OCI-M2 (cell line): ENCODE data around the gene SH2D5.
"Not testable (repeated sequence)": the region's sequence is repeated elsewhere in the genome, so short reads cannot be mapped to it uniquely, and the experiment has no call there.

Experiments
- DNase-seq: peaks from one replicate; lab custom pipeline; 2025; ENCODE audit not compliant: unreplicated experiment; lab: John Stamatoyannopoulos, UW

SH2D5 gene

DNA sequence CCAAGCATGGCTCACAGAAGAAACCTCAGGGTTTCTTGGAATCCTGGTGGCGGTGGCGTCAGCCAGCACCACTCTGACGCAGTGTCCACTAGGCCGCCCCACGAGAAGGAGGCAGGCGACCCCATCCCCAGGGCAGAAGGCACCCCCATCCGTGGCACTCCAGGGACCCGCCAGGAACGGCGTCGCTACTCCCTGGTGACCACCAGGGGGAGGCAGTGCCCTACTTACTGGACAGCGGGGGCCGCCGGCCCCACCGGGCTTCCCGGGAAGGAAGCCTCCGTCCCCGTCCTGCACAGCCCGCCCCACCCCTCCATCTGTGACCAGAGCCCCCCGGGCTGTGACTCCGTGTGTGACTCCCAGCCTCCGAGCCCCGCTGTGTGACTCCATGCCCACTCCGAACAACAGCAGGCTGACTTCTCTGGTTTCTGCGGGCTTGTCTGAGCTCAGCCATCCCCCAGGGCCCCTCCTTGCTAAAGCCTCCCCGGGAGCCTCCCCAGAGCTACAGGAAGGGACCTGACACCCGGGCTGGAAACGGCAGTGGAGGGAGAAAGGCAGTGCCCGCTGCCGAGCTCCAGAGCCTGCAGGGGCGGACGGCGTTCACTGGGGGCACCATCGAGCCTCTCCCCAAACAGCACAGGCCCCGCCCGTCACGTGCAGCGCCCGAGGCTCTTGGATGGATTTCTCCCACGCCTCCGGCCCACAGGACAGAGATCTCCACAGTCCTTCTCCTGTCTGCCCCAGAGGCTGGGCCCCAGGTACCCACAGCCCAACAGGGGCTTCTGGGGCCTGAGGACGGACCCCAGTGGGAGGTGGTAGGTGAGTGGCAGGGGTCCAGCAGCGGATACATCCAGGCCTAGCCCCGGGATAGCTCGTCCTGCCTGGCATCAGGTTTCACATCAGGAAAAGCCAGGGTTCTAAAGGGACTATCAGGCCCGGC is 35.8 kb downstream of the SH2D5 start:
- DNase-seq = peak; percentile 38

DNA sequence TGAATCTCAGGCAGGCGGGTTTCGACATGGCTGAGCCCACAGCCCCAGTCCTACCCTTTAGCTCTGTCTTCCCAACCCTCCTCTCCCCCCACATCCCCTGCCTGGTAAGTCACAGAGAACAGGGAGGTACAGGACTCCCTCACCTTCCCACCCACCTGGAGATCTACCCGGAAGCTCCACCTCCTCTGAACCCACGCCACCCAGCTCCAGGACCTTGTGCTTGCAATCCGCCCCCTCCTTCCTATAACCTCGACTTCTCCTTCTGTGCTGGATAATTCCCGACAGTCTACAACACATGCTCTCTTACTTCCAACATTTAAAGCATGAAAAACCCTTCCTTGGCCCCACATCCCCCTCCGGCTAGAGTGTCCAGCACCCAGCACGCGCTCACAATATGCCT is 37.0 kb downstream of the SH2D5 start:
- DNase-seq = no peak

DNA sequence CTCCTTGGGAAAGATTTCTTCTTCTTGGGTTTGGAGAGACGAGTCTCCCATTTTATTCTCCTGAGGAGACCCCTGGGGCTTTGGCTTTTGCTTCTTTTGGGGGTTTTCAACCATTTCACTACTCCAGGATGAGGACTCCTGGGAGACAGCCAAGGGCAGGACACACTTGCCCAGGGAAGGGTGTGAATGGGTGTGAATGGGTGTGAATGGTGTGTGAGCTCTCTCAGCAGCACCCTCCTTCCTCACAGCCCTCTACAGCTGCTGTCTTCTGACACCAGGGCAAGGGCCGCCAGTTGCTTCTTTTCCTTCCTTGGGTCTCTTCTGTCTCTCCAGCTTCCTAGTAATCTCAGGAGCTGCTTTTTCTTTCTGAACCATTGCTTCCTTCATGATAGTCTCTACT is 38.9 kb downstream of the SH2D5 start:
- DNase-seq = no peak

DNA sequence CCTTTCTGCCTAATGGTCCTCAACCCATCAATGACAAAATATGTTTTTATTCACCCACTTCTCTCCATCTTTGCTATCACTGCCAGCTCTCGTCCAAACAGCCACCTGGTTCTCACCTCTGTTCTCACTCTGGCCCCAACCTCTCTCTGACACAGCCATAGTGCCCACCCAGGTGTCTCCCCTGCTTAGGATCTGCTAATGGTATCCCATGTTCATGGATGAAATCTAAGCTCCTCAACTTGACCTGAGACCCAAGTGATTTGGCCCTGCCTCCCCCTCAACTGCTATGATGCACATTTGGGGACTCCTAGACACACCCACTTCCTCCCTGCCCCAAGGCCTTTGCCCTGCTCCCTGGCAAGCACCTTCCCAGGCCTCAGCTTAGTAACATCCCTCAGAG is 40.6 kb downstream of the SH2D5 start:
- no peak for DNase-seq

DNA sequence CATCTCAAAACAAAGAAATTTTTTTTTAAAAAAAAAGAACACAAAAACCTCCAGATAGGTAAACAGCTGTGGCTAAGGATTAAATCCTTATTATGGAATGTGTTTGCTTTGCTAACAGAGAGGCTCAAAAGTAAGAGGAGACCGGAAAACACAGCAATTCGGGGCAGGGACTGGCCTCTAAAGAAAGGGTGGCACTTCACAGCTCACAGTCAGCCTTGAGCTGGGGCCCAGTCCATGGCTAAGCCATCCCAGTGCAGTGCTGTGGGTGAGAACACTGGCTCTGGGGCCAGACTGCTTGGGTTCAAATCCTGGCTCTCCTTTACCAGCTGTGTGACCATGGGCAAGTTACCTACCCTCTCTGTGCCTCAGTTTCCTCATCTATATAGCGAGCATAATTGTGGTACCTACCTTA is 42.9 kb downstream of the SH2D5 start:
- DNase-seq = no peak

DNA sequence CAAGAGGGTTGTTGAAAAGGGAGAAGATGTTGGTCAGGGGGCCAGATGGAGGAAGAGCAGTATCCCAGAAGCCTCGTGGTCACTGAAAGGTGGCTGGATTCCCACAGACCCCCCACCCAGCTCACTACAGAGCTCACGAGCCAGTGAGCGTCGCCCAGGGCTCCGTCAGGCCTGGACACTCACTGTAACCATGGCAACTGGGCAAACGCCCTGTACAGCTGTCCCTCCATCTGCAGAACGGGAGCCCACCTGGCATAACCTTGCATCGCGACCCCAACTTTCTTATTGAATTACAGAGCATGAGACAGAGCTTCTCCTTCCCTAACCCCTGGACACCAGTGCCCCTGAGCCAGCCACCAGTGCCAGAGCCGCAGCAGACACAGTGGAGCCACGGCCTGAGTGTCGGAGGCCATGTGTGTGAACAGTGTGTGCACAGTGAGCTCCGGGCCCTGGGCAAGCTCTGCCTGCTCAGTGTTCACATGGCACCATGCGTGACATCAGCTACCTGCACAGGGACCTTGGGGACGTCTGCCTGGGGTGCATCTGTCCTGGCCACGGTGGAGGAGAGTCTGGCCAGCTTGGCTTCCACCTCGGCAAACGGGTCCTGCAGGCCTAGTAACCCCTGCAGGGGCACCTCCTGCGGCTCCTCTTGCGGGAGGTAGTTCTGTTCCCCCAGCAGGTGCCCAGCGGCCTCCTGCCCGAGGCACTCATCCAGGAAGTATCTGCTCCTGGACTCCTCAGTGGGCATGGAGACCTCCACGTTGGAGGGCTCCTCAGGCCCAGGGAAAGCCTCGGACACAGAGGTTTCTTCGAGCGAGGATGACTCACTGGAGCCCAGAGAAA is 45.4 kb downstream of the SH2D5 start:
- DNase-seq = no peak

DNA sequence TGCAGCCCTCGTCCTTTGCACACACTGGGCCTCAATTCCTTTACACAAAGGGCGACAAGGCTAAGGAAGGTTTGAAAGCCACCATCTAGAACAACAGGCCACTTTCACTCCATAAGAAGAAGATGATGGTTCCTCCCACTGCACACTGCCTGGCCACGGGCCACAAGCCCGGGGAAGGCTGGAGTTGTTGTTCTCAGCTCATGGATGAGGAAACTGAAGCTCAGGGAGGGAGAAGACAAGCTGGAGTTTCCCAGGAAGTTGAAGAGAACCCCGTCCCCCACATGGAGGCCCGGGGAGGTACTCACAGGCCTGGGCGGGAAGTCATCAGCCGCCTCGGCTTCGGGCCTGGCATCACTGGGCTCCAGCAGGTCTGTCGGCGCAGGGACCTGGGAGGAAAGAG is 46.8 kb downstream of the SH2D5 start:
- no peak for DNase-seq

DNA sequence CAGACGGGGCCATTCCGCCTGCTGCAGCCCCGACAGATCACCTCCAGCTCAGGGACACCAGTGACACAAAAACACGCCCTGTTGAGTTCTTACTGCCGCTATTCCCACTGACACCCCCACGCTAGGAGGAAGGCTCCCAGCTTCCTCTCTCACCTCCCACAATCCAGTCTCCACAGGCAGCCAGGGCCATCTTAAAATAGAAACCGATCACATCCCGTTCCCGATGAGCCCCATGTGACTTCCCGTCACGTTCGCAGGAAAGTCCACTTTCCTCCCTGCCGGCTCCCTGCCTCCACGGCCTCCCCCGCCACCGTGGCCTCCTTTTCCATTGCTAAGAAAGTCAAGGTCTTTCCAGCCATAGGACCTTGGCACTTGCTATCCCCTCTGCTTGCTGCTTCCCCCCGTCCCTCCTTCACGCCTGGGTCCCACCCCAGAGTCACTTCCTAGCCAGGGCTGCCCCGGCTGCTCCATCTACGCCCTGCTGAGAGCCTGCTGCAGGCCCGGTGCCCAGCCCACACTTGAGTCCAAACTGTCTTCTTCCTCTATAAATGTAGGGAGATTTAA is 47.3 kb downstream of the SH2D5 start:
- no peak for DNase-seq

DNA sequence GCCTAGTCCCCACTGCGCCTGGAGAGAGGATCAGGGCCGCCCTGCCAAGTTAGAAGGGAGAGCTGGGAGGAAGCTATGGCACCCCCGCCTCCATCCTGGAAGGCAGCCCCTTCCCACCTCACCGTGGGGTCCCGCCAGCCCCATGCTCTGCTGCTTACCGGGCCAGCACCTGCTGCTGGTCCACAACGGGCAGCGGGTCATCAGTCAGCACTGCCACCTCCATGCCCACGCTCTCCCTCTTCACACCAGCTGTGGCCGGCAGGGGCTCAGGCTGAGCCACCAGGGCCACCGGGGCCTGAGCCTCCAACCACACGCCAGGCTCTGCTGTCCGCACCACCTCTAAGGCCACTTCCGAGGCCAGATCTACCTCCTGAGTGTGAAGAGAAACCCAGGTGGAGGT is 47.9 kb downstream of the SH2D5 start:
- DNase-seq = no peak

DNA sequence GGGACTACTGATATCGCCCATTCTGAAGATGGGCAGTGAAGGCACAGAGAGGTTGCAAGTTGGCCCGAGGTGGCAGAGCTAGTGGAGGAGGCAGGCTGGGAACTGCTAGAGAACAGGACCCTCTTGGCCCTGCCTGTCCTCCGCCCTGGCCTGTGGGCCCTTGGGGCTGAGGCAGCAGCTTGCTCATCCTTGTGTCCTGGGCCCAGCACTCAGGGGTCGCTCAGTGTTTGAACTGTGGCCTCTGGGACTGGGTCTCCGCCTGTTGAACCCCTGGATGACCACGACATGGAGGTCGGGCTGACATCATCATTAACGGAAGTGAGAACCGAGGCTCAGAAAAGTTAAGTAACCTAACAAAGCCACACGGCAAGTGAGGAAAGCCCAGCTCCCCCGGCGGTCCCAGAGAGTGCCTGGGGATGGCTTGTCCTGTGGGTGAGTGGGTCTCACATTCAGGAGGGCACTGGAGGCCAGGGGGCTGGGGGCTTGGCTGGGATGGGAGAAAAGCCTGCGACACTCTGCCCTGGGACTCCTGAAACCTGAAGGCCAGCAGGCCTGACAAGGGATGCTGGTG is 48.4 kb downstream of the SH2D5 start:
- no peak for DNase-seq

DNA sequence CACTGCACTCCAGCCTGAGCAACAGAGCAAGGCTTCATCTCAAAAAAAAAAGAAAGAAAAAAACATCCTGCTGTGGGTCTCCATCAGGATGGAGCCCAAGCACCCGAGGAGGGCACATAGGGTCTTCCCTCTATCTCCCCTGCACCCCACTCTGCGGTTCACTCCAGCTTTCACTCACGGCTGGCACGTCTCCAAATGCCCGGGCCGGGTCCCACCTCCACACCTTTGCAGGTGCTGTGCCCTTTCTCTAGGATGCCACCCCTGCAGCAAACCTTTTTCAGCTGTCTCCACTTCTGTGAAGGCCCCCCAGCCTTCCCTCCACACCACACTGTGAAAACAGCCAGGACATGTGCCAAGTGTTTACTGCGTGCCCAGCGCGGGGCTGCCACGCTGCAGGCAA is 48.9 kb downstream of the SH2D5 start:
- no peak for DNase-seq

DNA sequence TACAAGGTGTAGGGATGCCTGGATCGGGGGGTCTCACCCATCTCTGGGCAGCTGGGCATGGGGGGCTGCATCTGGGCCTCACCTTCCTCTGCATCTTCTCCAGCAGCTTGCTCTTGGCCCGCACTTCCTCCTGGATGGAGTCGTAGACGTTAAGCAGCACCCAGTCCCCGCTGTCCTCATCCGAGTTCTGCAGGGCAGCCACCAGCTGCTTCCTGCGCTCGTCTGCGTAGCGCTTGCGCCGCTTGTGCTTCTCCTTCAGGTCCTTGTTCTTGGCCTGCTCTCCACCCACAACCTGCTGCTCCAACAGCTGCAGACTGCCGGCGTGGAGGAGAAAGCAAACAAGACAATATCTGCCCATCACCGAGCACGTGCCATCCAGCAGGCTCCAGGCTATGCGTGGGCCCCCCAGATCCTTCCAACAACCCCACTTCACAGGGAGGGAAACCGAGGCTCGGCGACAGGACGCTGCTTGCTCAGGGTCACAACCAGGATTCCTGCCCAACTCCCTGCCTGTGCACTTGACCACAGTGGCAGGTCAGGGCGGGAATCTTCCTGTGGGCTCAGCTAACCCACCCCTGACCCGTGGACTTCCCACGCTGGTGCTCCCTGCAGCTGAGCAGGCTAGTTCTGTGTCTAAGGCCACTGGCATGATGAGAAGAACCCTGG is 49.8 kb downstream of the SH2D5 start:
- no peak for DNase-seq

DNA sequence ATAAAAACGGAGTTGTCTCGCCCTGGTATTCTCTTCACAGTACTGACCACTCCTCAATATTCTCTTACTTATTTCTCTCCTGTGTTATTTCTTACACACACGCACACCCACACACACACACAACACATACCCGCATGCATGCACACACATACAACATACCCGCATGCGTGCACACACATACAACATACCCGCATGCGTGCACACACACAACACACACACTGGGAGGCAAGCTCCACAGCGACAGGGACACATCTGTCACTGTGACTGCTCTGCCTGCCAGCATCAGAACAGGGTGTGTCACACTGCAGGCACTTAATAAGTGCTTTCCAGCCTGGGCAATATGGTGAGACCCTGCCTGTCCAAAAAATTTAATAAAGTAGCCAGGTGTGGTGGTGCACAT is 50.5 kb downstream of the SH2D5 start:
- no peak for DNase-seq

DNA sequence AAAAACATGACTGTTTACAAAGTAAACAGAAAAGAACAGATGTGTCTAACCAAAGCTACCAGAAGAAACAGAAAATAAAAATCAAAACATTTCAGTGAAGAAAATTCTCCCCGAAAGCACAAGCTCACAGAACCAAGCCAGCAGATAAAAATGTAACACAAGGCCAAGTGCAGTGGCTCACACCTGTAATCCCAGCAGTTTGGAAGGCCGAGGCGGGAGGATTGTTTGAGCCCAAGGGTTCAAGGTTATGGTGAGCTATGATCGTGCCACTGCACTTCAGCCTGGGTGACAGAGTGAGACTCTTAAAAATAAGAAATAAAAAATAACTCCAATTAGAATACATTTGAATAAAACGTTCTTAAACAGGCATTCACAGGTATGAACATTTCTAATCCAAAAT is 52.2 kb downstream of the SH2D5 start:
- no peak for DNase-seq

DNA sequence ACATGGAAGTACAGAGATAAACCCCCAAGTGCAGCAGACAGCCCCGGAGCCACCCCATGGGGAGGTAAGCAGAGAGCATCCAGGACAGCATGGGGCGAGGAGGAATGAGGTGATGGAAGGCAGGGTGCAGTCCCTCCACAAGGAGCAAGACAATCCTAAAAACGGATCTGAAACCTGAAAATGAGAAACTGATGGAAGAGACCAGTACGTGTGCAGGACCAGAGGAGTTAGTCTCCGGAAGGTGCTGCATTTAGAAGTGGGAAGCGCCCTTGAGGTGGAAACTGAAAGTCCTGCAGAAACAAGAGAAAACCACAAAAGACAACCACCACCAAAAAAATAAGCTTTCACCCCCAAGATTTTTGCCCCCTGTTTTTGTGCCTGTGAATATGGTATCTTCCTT is 53.9 kb downstream of the SH2D5 start:
- no peak for DNase-seq

DNA sequence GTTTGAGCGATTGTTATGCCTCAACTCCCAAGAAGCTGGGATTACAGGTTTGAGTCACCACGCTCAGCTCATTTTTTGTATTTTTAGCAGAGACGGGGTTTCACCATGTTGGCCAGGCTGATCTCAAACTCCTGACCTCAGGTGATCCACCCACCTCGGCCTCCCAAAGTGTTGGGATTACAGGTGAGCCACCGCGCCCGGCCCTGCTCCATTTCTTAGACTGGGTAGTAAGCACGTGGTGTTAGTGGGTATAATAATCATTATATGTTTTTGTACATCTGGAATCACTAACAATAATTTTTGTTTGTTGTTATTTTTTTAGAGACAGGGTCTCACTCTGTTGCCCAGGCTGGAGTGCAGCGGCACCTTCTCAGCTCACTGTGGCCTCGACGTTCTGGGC is 58.9 kb downstream of the SH2D5 start:
- DNase-seq = not testable (repeated sequence)

DNA sequence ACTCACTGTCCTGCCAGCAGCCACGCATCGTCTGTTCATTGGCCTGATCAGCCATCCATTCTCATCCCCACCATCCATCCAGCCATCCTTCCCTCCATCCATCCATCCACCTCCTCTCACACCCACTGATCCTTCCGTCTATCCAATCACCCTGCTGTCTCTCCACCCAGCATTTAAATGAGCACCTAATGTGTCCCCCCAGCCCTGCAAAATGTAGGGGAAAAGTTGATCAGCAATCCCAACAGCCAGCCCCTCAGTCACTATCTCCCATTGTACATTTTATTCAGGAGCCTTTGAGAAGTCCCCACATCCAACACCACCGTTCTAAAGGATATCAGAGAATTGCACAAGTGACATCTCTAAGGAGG is 60.3 kb downstream of the SH2D5 start:
- no peak for DNase-seq

DNA sequence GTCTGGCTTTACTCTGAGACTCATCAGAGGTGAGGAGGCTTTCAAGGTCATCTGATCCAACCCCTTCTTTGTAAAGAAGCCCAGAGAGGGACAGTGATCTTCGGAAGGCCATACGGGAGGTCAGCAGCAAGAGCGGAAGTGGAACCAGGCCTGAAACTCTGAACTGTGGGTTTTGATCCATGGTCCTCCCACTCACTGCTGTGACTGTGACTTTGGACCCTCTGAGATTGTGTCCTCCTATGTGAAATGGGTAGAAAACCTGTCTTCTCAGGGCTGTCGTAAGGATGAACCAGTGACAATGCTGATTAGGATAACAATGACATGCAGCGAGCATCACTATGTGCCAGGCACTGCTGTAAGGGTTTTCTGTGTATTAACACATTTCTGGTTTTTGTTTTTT is 61.6 kb downstream of the SH2D5 start:
- no peak for DNase-seq
